BE2C (cell line): Measurements from ENCODE around the gene RUNX2.

Source experiments
- DNase-seq: peaks from one replicate; pipeline ENCODE4 v3.0.0-alpha.2; 2020
- H3K27me3 ChIP-seq: fragments of 250-450 bp; sonication (Bioruptor Pico); 2 replicates; pipeline ENCODE4 v1.5.1; 2020; ENCODE audit warnings: mild to moderate bottlenecking
- H3K36me3 ChIP-seq: fragments of 250-450 bp; sonication (Bioruptor Pico); 2 replicates; pipeline ENCODE4 v1.5.1; 2020; ENCODE audit warnings: mild to moderate bottlenecking
- H3K4me1 ChIP-seq: fragments of 250-450 bp; sonication (Bioruptor Pico); 2 replicates; pipeline ENCODE4 v1.5.1; 2020
- H3K4me3 ChIP-seq: 2 replicates; pipeline ENCODE4 v1.5.1; 2011; ENCODE audit warnings: low read depth, low read length
- H3K9me3 ChIP-seq: fragments of 250-450 bp; sonication (Bioruptor Pico); 2 replicates; pipeline ENCODE4 v1.5.1; 2020
- TF ChIP-seq, protein P1 (sequence below): IDR thresholded peaks from 2 replicates; pipeline ENCODE4 v1.5.1; 2012; ENCODE audit warnings: mild to moderate bottlenecking, low read depth, low read length

The RUNX2 gene

DNA sequence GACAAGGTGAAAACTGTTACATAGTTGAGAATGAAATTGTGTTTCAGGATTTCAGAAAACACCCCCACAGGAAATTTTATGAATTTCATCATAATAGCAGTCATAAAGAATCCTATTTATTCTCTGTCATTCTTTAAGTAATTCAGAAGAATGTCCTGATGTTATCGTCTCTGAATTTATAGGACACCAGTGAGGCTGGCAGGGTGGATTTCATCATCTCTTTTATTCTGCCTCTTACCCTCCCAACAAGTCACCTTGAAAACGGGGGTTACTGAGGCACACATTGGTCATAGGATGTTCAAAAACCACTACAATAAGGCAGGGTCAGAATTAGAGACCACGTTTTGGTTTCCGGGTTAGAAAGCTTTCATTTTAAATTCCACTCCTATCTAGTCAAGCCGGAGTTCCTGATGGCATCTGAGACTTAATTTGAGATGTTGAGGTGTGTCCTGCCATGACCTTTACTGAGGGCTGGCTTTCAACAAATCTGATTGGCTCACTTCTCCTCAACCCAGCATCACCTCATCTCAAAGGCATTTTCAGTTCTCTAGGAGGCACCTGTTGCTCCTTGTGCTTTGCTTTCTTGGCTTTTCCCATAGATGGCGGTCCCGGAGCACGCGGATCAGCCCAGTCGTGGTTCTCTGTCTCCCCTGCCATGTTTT is 280.3 kb downstream of the RUNX2 start:
- Histone ChIP-seq H3K27me3 (peaks cover 3% of the 10 kb centered on the region; the same call in 1 of the 2 replicates), H3K4me3 (no peak overlapping the region), H3K9me3 (no peaks in the 10 kb centered on the region), H3K36me3 (no peaks in the 10 kb centered on the region), H3K4me1 (no peaks in the 10 kb centered on the region)
- no peak for DNase-seq
- TF ChIP-seq, protein P1, sequence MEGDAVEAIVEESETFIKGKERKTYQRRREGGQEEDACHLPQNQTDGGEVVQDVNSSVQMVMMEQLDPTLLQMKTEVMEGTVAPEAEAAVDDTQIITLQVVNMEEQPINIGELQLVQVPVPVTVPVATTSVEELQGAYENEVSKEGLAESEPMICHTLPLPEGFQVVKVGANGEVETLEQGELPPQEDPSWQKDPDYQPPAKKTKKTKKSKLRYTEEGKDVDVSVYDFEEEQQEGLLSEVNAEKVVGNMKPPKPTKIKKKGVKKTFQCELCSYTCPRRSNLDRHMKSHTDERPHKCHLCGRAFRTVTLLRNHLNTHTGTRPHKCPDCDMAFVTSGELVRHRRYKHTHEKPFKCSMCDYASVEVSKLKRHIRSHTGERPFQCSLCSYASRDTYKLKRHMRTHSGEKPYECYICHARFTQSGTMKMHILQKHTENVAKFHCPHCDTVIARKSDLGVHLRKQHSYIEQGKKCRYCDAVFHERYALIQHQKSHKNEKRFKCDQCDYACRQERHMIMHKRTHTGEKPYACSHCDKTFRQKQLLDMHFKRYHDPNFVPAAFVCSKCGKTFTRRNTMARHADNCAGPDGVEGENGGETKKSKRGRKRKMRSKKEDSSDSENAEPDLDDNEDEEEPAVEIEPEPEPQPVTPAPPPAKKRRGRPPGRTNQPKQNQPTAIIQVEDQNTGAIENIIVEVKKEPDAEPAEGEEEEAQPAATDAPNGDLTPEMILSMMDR: no peak

DNA sequence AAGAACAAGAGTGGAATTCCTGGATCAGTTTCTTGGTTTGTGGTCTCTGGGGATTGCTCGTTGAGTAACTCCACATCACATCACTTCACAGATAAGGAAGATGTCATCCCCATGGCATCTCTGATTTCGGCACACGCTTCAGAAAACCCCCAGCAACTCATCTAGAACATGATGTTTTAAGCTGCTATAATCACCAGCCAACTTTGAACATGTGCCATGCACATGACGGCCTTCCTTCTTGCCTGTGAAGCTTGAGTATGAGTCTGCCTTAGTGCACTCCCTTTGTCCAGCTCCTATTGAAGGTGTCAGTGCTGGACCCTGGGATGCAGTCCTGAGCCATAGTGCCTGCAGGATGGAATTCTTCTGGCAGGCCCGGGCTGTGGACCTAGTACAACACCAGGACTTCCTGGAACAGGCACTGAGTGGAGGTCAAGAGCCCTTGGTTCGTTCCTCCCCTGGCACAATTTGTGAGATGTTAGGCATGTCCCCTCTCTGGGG is 281.1 kb downstream of the RUNX2 start:
- DNase-seq: no peak
- Histone ChIP-seq H3K36me3 (no peaks in the 10 kb centered on the region), H3K9me3 (no peaks in the 10 kb centered on the region), H3K4me1 (no peaks in the 10 kb centered on the region), H3K27me3 (peaks cover 3% of the 10 kb centered on the region; the same call in 1 of the 2 replicates), H3K4me3 (no peak overlapping the region)
- TF ChIP-seq, protein P1: no peak

DNA sequence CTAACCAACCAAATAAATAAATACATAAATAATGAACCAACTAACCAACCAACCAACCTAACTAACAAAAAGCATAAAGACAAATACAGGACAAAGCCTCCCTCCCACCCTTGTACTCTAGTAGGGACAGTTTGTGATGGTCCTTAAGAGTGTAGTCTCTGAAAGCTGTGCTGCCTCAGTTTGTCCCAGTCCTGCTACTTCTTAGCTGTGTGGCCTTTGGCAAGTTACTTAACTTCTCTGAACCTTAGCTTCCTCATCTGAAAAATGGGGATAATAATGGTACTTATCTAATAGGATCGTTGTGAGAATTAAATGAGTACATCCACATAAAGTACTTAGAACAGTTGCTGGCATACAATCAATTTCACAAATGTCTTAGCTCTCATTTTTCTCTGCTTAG is 282.2 kb downstream of the RUNX2 start:
- H3K36me3 ChIP-seq: no peaks in the 10 kb centered on the region
- H3K9me3 ChIP-seq: no peaks in the 10 kb centered on the region
- TF ChIP-seq, protein P1: no peak
- H3K4me1 ChIP-seq: no peaks in the 10 kb centered on the region
- no peak for DNase-seq
- peaks cover 3% of the 10 kb centered on the region; the same call in 1 of the 2 replicates for H3K27me3 ChIP-seq
- no peak overlapping the region for H3K4me3 ChIP-seq

DNA sequence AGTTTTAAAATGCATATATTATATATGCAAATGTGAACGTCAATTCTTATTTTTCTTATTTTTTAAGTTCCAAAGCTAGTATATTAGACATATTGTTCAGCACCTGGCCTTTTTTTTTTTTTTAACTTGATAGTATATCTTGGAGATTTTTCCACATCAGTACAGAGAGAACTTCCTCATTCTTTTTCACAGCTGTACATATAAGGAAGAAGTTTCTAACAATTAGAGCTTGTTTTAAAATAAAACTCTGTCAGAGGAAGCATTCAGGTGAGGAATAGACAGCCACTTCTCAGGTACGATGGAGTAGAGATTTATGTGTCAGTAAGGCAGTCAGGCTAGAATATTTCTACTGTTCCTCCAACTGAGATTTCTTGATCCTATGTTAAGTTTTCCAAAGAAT is 282.7 kb downstream of the RUNX2 start:
- Histone ChIP-seq H3K36me3 (no peaks in the 10 kb centered on the region), H3K9me3 (no peaks in the 10 kb centered on the region), H3K4me1 (no peaks in the 10 kb centered on the region), H3K4me3 (no peak overlapping the region), H3K27me3 (peaks cover 3% of the 10 kb centered on the region; the same call in 1 of the 2 replicates)
- no peak for DNase-seq
- TF ChIP-seq, protein P1: no peak

DNA sequence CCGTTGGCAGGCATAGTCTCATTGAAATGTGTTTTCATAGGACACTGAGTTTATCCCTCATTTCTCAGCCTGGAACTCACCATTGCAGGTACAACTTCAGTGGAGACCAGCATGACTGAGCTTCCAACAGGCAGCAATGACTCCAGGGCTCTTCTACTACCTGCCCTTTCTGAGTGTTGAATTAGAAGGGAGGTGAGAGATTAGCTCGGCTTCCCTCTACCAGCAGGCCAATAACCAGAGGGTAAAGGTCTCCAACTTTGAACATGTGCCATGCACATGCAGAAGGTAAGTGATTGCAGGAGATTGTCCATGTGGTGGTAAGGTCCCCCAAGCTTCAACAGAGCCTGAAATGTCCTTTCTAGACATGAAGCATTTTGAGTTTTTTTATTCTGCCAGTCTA is 283.4 kb downstream of the RUNX2 start:
- TF ChIP-seq, protein P1: no peak
- Histone ChIP-seq H3K4me3 (no peak overlapping the region), H3K9me3 (no peaks in the 10 kb centered on the region), H3K4me1 (no peaks in the 10 kb centered on the region), H3K27me3 (peaks cover 3% of the 10 kb centered on the region; the same call in 1 of the 2 replicates), H3K36me3 (no peaks in the 10 kb centered on the region)
- DNase-seq: no peak

DNA sequence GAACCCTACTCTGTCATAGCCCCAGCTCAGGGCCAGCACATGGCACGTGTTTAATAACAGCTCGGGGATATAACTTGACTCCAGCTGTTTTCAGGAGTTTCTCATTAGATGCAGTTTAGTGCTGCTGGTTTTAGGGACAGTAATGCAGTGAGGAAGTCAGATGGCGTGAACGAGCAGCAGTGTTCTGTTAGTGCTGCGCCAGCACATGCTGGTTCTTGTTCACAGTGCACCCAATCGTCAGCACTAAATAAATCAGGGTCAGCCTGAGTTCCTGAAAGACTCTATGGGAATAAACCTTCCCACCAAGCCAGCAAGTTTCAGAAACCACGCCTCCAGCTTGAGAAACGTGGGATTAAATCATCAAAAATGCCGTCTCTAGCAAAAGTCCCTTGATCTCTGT is 285.5 kb downstream of the RUNX2 start:
- no peaks in the 10 kb centered on the region for H3K4me1 ChIP-seq
- no peak overlapping the region for H3K4me3 ChIP-seq
- no peaks in the 10 kb centered on the region for H3K9me3 ChIP-seq
- no peaks in the 10 kb centered on the region for H3K27me3 ChIP-seq
- no peaks in the 10 kb centered on the region for H3K36me3 ChIP-seq
- TF ChIP-seq, protein P1: no peak
- DNase-seq: no peak
